Esophagus muscularis mucosa (tissue), 3 donors: Measurements from ENCODE around the gene PGM2.

ENCODE experiments used
- EP300 ChIP-seq: sonication (generic); formaldehyde crosslinking; IDR thresholded peaks from one replicate; pipeline ENCODE4 v1.6.1; 2017; ENCODE audit warnings: antibody characterized with exemption
- POLR2A ChIP-seq: fragments of 450-650 bp; IDR thresholded peaks from one replicate; pipeline ENCODE4 v1.6.1; 2017; ENCODE audit warnings: antibody characterized with exemption, moderate library complexity, mild to moderate bottlenecking, low read depth
- POLR2AphosphoS5 ChIP-seq, 2 donors: sonication (generic); formaldehyde crosslinking; IDR thresholded peaks; one replicate each; pipeline ENCODE4 v1.6.1; 2017; ENCODE audit warnings: antibody characterized with exemption in 2 of 2

DNA sequence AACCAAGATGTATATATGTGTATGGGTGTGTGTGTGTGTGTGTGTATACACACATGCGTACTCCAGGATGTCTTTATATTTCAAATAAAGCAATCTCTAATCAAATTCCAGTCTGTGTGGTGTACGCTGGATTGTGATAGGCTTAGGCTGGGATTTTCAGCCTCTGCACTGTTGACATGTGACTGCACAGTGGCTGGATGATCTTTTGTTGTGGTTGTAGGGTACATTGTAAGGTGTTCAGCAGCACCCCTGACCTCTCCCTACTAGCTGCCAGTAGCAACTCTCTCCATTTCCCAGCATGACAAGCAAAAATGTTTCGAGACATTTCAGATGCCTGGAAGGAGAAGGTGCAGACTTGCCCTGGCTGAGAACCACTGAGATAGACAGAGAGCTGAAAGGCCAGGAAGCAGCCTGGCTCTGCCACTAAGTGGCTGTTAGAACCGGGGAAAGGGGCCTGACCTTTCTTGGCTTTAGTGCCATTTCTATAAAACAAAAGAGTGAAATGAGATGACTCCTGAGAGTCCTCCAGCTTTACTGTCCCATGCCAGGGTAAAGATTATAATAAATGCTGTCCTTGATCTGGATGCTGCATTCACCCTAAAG is 10.5 kb downstream of the PGM2 start:
- TF ChIP-seq POLR2A (no peak), POLR2AphosphoS5 (IDR thresholded peaks at IDR 0.05) (no peak), EP300 (no peak)
